NCI-H187 (cell line): ENCODE data around the gene YWHAH.

Source experiments
- DNase-seq, 2 experiments: peaks; one replicate each; lab custom pipeline; 2025; lab: John Stamatoyannopoulos, UW

YWHAH gene

DNA sequence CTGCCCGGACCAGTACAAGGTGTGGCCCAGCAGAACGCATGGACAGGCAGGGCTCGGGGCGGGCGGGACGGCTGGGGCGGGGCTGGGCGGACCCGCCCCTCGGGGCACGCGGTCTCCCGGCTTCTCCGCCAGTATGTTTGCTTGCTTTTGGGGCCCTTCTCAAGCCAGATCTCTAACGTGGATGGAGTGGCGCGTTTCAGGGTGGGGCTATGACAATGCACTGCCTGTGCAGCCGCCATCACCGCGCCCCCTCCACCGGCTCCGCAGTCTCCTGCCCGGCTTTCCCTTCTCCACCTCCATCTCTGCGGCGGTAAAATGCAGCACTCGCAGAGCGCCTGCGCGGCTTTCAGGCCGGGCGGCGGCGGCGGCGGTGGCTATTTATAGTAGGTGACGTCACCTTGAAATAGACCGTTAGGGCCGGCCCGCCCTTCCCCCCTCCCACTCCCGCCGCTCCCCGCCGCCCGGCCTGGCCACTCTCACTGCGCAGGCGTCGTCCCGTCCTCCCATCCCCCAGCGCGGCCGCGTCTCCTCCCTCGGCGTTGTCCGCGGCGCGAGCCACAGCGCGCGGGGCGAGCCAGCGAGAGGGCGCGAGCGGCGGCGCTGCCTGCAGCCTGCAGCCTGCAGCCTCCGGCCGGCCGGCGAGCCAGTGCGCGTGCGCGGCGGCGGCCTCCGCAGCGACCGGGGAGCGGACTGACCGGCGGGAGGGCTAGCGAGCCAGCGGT is at the start of gene YWHAH:
TSS of gene YWHAH (plus strand) at position 558 of the 722 bp plus-strand sequence. CDS start 199 bp downstream, outside the sequence.
- peak; percentile 61 to 84 for DNase-seq

DNA sequence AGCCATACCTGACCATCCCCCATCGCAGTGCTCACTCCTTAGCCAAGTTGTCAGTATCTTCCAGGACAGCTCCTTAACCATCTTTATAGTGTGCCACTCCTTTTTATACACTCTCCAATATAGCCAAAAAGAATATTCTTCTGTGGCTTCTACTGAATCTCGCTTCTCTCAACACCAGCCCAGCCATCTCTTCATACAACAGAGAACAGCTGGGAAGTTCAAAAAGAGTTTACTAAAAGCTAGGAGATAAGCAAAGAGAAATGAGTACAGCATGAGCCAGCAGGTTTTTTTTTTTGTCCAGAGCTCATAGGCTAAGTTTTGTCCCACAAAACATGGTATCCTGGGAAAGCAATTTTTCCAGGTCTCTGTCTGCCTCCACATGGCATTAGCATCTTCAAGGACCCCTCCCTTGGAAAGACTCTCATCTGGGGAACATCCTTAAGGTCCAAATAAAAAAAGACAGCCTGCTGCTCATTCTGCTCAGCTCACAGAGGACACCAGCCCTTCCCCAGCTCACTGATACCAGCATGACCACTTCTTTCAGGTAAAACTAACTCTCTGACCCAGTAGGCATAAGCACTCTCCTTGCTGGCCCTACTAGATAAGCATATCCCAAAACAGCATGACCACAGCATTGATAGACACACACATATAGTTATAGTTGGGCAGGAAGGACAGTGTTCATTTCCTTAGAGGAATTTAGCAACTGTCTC is 48.8 kb upstream of the YWHAH start:
- DNase-seq: no peak

DNA sequence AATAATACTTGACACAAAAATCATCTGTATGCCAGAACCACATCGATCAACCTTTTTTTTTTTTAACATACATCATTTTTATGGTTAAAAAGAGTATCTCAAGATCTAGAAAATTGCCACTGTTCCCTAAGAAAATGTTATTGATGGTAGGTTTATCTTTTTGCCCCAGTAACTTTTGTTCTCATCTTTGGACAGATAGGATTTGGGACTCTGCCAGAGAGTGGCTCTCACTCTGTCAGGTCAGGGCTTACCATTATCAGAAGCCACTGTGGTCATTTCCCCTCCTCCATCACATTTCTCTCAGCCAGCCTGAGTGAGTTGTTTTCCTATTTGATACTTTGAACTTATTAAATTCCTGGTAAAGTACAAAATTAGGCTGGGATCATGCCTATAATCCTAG is 47.9 kb upstream of the YWHAH start:
- DNase-seq: no peak

DNA sequence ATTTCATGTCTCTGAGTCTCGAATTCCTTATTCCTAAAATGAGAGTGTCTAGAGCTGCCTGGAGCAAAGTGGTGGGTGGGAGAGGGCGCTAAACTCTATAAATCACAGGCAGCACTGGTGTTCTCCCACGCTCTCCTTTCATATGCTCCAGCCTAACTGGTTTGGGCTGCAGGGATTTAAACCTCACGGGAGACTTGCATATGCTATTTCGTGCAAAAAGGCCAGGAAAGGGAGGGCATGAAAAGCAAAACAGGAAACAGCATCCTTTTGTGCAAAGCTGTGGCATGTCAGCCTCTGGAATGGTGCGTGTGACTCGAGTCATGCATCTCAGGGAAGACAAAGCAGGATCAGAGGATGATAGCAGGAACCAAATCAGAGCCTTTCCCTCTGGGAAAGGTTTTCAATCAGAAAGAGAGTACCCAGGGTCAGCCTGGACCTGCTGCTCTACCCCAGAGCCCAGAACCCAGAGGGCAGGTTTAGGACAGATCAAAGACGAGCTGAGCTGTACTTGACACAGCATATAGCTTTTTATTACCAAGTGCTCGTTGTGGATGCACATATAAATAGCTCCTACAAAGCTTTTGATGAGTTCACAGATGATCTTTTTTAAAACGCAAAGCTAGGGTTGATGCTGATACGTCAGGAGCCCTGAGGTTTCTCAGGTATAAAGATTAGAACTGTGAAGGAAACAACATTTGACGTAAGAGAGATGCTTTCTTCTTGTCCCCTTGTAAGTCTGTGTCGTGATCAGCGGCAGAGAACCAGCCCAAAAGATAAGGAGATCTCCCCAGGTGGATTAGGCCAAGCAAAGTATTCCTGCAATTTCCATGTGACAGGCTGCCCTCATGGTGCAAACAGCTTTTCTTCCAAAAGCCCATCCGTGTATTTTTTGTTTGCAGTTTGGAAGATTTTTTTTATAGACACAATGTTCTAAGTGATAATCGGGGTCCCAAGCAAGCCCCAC is 46.2 kb upstream of the YWHAH start:
- DNase-seq: no peak

DNA sequence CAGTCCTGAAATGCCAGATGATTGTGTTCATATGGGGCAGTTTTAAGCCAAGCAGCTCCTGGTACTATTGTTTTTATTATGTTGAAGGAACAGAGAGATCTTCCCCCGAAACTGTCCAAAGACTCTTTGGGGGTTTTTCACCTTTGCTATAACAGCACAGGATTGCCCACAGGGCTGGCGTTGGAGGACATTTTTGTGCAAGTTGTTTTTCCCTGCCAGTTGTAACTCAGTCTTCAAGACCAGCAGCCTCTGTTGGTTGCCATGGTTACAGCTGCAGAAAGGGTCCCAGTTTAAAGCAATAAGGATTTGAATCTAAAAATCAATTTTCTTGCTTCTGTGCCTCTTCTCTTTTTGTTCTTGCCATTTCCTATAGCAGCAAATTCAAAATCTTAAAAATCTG is 45.4 kb upstream of the YWHAH start:
- DNase-seq: no peak

GRCh38 chr22:31899669-31900068 is 44.7 kb upstream of the YWHAH start:
- DNase-seq: no peak

DNA sequence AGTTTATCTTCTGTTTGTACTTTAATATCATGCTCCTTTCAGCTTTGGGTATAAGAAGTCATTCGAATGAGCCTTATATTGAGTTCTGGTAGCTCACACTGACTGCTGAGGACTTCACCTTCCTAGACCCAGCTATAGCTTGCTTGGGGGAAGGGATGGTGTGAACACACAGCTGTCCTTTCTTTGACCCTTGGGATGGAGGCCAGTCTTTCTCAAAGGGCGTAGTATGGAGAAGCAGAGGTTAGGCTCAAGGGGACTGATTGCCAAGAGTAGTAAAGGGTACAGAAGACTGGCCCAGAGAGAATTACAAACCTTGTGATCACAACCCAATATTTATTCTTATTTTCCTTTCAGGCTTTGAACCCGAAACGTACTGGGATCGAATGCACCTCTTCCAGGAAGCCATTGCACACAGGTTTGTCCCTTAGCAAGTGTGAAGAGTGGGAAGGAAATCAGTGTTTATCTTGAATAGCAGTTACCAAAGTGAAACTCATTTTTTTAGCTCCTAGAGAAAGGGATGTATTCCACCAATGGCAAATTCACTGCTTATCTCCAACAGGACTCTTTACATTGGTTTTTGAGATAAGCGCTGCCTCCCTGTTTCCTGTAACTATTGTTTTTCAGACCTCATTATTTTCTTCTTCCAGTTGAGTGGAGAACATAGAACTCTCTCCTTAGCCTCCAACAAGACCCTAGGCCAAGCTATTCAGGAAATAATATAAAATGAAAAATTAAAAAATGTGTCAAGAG is 42.8 kb upstream of the YWHAH start:
- DNase-seq: no peak

- no peak for DNase-seq
Measured at GRCh38 chr22:31904651-31905050, 39.7 kb upstream of the YWHAH start.

GRCh38 chr22:31905356-31905755 is 39.0 kb upstream of the YWHAH start:
- no peak for DNase-seq

DNA sequence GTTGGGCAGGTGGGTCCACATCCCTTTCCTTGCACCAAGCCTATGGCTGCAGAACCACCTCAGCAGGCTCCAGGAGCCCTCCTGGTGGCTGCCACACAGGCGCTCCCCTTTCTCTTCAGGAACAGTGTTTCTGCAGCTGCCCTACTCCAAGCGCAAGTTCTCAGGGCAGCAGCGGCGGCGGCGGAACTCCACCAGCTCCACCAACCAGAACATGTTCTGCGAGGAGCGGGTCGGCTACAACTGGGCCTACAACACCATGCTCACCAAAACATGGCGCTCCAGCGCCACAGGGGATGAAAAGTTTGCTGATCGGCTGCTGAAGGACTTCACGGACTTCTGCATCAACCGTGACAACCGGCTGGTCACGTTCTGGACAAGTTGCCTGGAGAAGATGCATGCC is 38.2 kb upstream of the YWHAH start:
- no peak for DNase-seq

DNA sequence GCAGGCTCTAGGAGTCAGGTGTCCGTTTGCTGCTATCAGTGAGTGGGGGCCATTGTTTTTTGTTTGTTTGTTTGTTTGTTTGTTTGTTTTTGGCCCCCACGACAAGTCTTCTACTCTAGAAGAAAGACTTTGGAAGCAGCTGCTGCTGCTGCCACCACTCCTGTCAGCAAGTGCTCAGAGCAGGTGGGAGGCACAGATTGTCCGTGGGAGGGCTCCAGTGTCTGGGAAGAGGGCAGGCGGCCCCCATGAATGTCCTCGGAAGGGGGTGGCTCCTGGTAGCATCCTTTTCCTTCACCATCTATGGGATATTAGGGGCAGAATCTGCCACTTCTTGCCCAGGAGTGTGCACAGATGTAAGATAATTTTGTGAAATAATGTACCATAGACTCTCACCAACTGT is 37.8 kb upstream of the YWHAH start:
- DNase-seq: no peak

DNA sequence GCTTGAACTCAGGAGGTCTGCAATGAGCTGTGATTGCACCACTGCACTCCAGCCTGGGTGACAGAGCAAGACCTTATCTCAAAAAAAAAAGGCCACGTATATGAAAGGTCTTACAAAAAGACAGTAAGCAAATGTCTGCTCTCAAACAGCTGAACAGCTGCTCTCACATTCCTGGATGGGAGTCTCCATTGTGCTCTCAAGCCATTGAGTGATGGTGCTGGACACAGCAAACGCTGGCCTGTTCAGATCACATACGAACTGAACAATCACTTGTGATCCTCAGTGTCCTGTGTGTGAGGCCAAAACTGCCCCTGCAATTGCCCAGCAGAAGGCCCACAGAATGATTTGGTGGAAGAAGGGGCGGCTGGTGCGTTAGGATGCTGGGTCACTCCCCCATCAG is 34.4 kb upstream of the YWHAH start:
- no peak for DNase-seq

DNA sequence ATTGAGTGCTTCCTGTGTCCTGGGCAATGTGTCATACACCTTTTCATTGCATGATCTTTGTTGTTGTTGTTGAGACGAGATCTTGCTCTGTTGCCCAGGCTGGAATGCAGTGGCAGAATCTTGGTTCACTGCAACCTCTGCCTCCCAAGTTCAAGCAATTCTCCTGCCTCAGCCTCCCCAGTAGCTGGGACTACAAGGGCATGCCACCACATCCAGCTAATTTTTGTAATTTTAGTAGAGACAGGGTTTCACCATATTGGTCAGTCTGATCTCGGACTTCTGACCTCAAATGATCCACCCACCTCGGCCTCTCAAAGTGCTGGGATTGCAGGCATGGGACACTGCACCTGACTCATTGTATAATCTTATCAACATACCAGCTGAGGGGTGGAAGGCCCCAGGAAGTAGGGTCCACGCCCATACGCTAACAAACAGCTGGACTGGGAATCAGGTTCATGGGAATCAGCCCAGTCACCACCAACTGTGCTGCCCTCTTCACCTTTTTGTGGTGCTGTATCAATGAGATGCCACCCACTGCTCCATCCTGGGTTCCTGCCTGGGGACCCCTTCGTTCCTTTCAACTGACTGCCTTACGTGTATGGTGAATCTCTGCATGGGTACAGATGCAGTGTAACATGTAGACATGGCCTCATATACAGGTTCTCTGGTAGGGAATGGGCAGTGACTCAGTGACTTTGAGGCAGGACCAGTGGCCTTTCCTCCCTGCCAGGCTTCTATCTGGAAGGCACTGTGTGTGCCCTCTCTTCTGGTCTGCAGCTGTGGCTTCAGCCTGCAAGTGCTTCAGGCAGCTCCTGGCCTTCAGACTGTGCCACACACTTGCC is 32.5 kb upstream of the YWHAH start:
- DNase-seq: no peak

- DNase-seq: no peak
Measured at GRCh38 chr22:31912407-31912743, 32.0 kb upstream of the YWHAH start.

DNA sequence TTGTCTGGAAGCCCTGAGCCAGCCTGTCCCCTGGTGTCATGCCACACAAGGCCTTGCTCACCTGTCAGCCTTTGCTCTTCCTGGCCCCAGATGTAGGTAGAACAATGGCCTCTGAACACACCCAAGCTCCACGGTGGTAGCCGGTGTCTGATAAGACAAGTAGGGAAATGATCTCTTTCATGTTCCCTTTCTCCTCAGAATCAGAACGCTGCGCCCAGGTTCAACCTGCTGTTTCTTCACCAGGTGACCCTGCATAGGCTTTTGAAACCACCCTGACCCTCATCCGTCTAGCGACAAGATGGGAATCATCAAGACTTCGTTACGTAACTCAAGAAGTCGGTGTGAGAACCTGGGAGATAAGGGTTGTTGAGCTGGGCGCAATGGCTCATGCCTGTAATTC is 28.7 kb upstream of the YWHAH start:
- no peak for DNase-seq

- no peak for DNase-seq
Measured at GRCh38 chr22:31917227-31917921, 27.0 kb upstream of the YWHAH start.

GRCh38 chr22:31919730-31920129 is 24.6 kb upstream of the YWHAH start:
- DNase-seq: no peak

DNA sequence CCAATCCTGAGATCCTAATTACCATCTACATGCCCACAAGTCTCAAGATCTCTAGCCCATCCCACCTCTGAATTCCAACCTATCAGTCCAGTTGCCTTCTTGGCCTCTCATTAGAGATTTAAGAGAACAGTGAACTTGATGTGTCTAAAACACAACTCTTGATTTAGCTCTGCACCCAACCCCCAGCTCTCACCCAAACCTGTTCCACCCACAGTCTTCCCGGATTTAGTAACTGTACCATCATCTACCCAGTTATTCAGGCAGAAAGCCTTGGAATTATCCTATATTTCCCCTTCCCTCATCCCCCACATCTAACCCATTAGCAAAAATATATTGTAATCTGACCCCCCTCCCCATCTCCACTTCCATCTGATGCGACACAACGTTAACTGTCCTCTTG is 24.0 kb upstream of the YWHAH start:
- DNase-seq: no peak

DNA sequence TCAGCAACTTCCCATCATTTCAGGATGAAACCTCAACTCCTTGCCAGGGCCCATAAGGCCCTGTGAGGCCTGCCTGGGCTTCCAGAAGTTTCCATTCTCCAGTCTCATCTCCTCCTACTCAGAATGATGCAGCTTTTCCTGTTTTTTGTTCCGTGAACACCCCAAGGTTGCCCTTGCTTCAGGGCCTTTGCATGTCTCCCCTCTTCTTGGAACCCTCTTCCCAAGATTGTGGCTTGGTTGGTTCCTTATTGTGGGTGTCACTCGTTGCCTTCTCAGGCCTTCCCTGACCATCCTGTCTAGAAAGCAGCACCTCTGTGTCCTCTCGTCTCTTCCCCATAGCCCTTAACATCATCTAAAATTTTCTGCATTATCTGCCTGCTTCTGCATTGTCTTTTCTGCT is 23.2 kb upstream of the YWHAH start:
- DNase-seq: no peak

DNA sequence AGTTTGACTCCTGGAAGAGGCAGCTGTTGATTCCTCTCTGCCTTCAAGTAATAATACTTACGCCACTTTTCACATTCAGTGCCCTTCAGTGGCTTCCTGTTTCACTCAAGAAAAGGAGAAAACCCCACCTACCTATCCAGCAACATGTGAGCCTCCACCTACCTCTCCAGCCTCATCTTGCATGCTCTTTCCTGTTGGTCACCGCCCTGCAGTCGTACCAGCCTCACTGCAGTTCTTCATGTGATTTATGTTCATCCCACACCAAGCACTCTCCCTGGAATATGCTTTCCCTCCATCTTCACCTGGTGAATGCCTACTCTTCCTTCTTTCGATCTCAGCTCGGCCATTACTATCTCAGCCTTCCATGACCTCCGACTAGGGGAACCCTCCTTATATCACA is 21.8 kb upstream of the YWHAH start:
- DNase-seq: peak; percentile 7 to 49
